ENCODE results near the gene PEX5. TPM values are rescaled to one million over a fixed set of nuclear protein-coding genes. Genes with fewer than 3 reads are reported as not detected.
A peak's percentile ranks its signal among the peaks of the same experiment; 100 is the strongest.

Gene PEX5
- total and polyA plus RNA-seq, 11 donors = 9.7 to 45.9 (median 29.9) TPM

DNA sequence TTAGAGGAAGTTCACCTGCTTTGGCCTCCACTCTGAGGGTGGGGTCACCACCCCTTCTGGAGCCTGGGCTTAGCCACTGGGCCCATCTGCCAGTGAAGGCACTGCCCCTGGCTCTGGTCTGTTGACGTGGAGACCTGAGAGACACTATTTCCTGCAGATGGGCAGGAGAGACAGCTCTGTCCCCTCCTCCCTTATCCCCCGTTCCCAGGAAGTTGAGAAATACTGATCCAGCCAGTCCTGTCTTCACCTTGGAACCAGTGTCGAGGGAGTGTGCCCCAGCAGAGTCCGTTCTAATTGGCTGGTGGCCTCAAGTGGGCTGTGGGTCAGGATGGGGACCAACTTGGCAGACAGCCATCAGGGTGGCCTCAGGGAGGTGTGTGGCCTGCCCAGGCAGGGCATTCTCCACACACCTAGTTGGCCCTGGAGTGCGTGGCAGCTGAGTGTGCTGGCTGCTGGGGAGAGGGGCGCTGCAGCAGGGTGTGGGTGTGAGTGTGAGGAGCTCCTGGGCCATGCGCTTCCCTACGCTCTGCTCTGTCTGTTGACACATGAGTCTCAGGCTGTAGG, 33.9 kb upstream of the PEX5 start:
- H3K4me1 ChIP-seq = no peaks in the 10 kb centered on the region
- H3K27ac ChIP-seq = no peak overlapping the region
- no peaks in the 10 kb centered on the region for H3K27me3 ChIP-seq
- no peaks in the 10 kb centered on the region for H3K9me3 ChIP-seq
- H3K4me3 ChIP-seq = no peak overlapping the region
- no peak for DNase-seq
- peaks cover 0 to 49% (median 5%) of the 10 kb centered on the region in 9 donors for H3K36me3 ChIP-seq
- intact Hi-C loops (cut with DNase I) = no loop called here
- TF ChIP-seq, protein P1, sequence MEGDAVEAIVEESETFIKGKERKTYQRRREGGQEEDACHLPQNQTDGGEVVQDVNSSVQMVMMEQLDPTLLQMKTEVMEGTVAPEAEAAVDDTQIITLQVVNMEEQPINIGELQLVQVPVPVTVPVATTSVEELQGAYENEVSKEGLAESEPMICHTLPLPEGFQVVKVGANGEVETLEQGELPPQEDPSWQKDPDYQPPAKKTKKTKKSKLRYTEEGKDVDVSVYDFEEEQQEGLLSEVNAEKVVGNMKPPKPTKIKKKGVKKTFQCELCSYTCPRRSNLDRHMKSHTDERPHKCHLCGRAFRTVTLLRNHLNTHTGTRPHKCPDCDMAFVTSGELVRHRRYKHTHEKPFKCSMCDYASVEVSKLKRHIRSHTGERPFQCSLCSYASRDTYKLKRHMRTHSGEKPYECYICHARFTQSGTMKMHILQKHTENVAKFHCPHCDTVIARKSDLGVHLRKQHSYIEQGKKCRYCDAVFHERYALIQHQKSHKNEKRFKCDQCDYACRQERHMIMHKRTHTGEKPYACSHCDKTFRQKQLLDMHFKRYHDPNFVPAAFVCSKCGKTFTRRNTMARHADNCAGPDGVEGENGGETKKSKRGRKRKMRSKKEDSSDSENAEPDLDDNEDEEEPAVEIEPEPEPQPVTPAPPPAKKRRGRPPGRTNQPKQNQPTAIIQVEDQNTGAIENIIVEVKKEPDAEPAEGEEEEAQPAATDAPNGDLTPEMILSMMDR (IDR thresholded peaks at IDR 0.05) = no peak
- no peak for TF ChIP-seq POLR2A (IDR thresholded peaks at IDR 0.05)
- WGBS, 4 donors = 72 to 88% (median 80%) methylated on average over 5 to 8 of the region's 8 CpGs
- ATAC-seq = peak in 1 of 4 donors; percentile 6

DNA sequence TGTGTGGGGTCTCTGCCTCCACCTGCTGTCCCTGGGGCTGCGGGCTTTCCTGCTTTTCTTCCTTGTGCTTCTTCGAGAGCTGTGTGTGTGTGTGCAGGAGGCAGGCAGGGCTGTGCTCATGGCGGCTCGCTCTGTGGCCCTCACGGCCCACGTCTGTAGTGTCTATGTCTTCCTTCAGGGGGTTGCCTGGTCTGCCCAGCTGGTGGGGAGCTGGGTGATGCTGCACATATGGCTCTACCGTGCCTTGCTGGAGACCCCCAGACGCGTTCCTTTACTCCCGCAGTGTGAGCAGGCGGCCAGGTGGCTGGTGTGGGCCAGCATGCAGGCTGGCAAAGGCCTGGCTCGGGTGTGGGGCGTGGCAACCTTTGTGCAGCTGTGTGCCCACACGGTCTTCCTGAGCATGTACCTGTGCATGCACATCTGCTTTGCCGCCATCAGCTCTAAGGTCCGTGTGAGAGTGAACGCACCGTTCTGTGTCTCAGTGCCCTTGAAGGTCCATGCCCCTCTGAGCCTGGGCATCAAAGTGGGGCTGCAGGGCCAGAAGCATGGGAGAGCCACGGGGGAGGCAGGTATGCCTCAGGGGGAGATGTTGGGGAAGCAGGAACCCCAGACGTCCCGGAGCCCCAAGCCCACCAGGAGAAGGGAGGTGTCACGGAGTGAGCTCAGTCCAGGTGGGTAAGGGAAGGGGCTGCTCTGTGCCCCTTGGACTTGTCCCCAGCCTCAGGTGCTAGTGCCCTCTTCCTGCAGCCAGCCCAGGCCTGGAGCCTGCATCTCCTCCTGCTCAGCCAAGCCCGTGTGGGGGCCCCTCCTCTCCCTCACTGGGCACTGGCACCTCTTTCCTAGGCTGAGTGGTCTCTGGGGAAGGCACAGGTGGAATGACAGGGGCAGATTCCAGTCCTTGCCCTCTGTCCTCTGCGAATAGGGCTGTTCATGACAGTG, 33.0 kb upstream of the PEX5 start:
- WGBS, 4 donors = 85 to 95% (median 90%) methylated on average over 17 to 24 of the region's 24 CpGs
- no peak overlapping the region for H3K4me3 ChIP-seq
- ATAC-seq = no peak

DNA sequence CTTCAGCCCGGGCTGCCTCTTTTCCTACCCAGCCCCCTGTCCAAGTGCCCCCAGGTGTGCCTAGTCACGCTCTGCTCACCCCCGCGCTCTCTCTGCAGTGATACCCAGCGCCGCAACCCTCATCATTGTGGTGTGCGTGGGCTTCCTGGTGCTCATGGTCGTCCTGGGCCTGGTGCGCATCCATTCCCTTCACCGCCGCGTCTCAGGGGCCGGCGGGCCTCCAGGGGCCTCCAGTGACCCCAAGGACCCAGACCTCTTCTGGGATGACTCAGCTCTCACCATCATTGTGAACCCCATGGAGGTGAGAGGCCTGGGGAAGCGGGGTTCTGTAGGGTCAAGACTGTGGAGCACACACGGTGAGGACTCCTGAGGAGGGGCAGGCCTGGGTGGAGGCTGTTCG, 32.1 kb upstream of the PEX5 start:
- no peak for DNase-seq
- 93 to 96% (median 94%) methylated on average over 17 of the region's 17 CpGs for WGBS, 4 donors
- Histone ChIP-seq H3K27ac (no peak overlapping the region), H3K27me3 (peaks cover 0 to 2% (median 0%) of the 10 kb centered on the region in 9 donors), H3K9me3 (no peaks in the 10 kb centered on the region), H3K36me3 (peaks cover 0 to 31% (median 0%) of the 10 kb centered on the region in 9 donors), H3K4me1 (peaks cover 0 to 1% (median 0%) of the 10 kb centered on the region in 12 donors), H3K4me3 (no peak overlapping the region)
- intact Hi-C loops (cut with DNase I) = no loop called here
- TF ChIP-seq, protein P1 (IDR thresholded peaks at IDR 0.05) = no peak
- no peak for TF ChIP-seq POLR2A (IDR thresholded peaks at IDR 0.05)
- no peak for ATAC-seq

More for the DNA sequence above, 33.0 kb upstream of the PEX5 start:
- no peak overlapping the region for H3K27ac ChIP-seq
- no peaks in the 10 kb centered on the region for H3K4me1 ChIP-seq
- no peaks in the 10 kb centered on the region for H3K27me3 ChIP-seq
- TF ChIP-seq POLR2A (IDR thresholded peaks at IDR 0.05) = no peak
- TF ChIP-seq, protein P1 (IDR thresholded peaks at IDR 0.05) = no peak
- peaks cover 0 to 39% (median 0%) of the 10 kb centered on the region in 9 donors for H3K36me3 ChIP-seq
- no peaks in the 10 kb centered on the region for H3K9me3 ChIP-seq
- DNase-seq = no peak
- intact Hi-C loops (cut with DNase I) = no loop called here

Measured in heart left ventricle (tissue), 16 donors.